Measurements from ENCODE around the gene CLIP1.

The CLIP1 gene

GRCh38 chr12:122238861-122239260 lies 183.6 kb downstream of the CLIP1 start:
- no peak for DNase-seq

GRCh38 chr12:122235741-122236140 lies 186.7 kb downstream of the CLIP1 start:
- DNase-seq = peak; percentile 8

- DNase-seq = no peak
Measured at GRCh38 chr12:122232691-122233090, 189.8 kb downstream of the CLIP1 start.

- no peak for DNase-seq
Measured at GRCh38 chr12:122230798-122231197, 191.7 kb downstream of the CLIP1 start.

GRCh38 chr12:122228092-122228491 lies 194.4 kb downstream of the CLIP1 start:
- no peak for DNase-seq

GRCh38 chr12:122227341-122227740 lies 195.1 kb downstream of the CLIP1 start:
- DNase-seq = no peak

- DNase-seq = no peak
Measured at GRCh38 chr12:122226366-122227125, 195.9 kb downstream of the CLIP1 start.

GRCh38 chr12:122225683-122226365 lies 196.6 kb downstream of the CLIP1 start, which contains the start of gene DIABLO:
TSS of gene DIABLO (minus strand) at chr12:122226052. CDS start at chr12:122226014, 38 bp downstream.
- peak; percentile 100 for DNase-seq
